SK-N-MC (cell line): Measurements from ENCODE around the gene MEIS3.

Experiments
- EZH2 ChIP-seq: fragments of 200-600 bp; sonication (generic); IDR thresholded peaks from one replicate; pipeline ENCODE4 v1.6.1; 2017; ENCODE audit warnings: antibody characterized with exemption
- POLR2AphosphoS5 ChIP-seq: IDR thresholded peaks from 2 replicates; pipeline ENCODE4 v1.6.1; 2012; ENCODE audit warnings: mild to moderate bottlenecking, low read depth, low read length, borderline replicate concordance

DNA sequence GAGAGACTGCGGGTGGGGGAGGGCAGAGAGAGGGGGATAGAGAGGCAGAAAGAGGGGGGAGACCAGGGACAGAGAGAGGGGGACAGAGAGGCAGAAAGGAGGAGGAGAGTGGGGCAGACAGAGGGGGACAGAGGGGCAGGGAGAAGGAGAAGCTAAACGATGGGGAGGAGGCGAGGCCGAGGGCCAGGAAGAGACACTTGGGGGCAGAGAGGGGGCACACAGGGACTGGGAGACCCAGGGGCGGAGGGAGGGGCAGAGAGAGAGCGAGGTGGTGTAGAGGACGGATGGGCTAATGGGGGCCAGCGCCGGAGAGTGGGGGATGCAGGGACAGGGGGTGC is 666 bp downstream of the MEIS3 start:
- no peak for TF ChIP-seq POLR2AphosphoS5
- no peak for TF ChIP-seq EZH2
